Neuronal stem cell (in vitro differentiated cells): ENCODE data around the gene MRAS.
A peak's percentile ranks its signal among the peaks of the same experiment; 100 is the strongest.

Experiments
- DNase-seq: peaks from one replicate; pipeline ENCODE4 v3.0.0-alpha.2; 2013; ENCODE audit warnings: low spot score
- H2AFZ ChIP-seq: one replicate; pipeline ENCODE4 v1.6.1; 2013; ENCODE audit warnings: mild to moderate bottlenecking, low read length, inconsistent platforms
- H2AK5ac ChIP-seq: 2 replicates; pipeline ENCODE4 v1.6.1; 2013; ENCODE audit warnings: low read depth, mild to moderate bottlenecking, inconsistent platforms, low read length, moderate library complexity, mixed read lengths
- H2BK120ac ChIP-seq: 2 replicates; pipeline ENCODE4 v1.6.1; 2013; ENCODE audit warnings: low read depth, mild to moderate bottlenecking, inconsistent platforms, low read length, moderate library complexity, mixed read lengths
- H2BK12ac ChIP-seq: one replicate; pipeline ENCODE4 v1.6.1; 2013; ENCODE audit warnings: low read length, inconsistent platforms
- H2BK15ac ChIP-seq: 2 replicates; pipeline ENCODE4 v1.6.1; 2013; ENCODE audit warnings: mild to moderate bottlenecking, low read length, inconsistent platforms, mixed read lengths
- H2BK5ac ChIP-seq: one replicate; pipeline ENCODE4 v1.6.1; 2013; ENCODE audit warnings: inconsistent platforms, mild to moderate bottlenecking, low read length, moderate library complexity
- H3K14ac ChIP-seq: one replicate; pipeline ENCODE4 v1.6.1; 2013; ENCODE audit warnings: low read length, inconsistent platforms
- H3K18ac ChIP-seq: 2 replicates; pipeline ENCODE4 v1.6.1; 2013; ENCODE audit warnings: low read length, inconsistent platforms
- H3K23ac ChIP-seq: 2 replicates; pipeline ENCODE4 v1.6.1; 2013; ENCODE audit warnings: low read depth, mild to moderate bottlenecking, mixed read lengths, low read length, inconsistent platforms; ENCODE audit not compliant: poor library complexity
- H3K27ac ChIP-seq: replicated peaks from 3 replicates; pipeline ENCODE4 v1.5.1; 2013; ENCODE audit warnings: low read length, inconsistent platforms
- H3K27me3 ChIP-seq, 3 experiments: 2 replicates each; pipeline ENCODE4 v1.6.1; 2013; ENCODE audit warnings: low read length in 3 of 3, mild to moderate bottlenecking in 2 of 3, inconsistent platforms in 1 of 3, low read depth in 1 of 3, mixed read lengths in 1 of 3, moderate library complexity in 1 of 3; ENCODE audit not compliant: control insufficient read depth in 3 of 3, insufficient read depth in 3 of 3
- H3K36me3 ChIP-seq, 2 donors: replicated peaks in 1 of 2; 2 replicates each; pipeline ENCODE4 v1.6.1; 2013; ENCODE audit warnings: low read length in 2 of 2; ENCODE audit not compliant: control insufficient read depth in 2 of 2, insufficient read depth in 2 of 2
- H3K4ac ChIP-seq: 2 replicates; pipeline ENCODE4 v1.6.1; 2013; ENCODE audit warnings: inconsistent platforms, mild to moderate bottlenecking, low read length, moderate library complexity
- H3K4me1 ChIP-seq, 2 donors: 1 replicate in 1 of 2; 2 replicates in 1 of 2; pipeline ENCODE4 v1.6.1; 2013; ENCODE audit warnings: low read length in 2 of 2, low read depth in 1 of 2; ENCODE audit not compliant: control insufficient read depth in 2 of 2, insufficient read depth in 1 of 2
- H3K4me2 ChIP-seq: one replicate; pipeline ENCODE4 v1.6.1; 2013; ENCODE audit warnings: mild to moderate bottlenecking, low read length, inconsistent platforms; ENCODE audit not compliant: insufficient read depth, poor library complexity, severe bottlenecking
- H3K4me3 ChIP-seq, 2 donors: 2 replicates each; pipeline ENCODE4 v1.5.1; 2013; ENCODE audit warnings: low read length in 2 of 2, mild to moderate bottlenecking in 2 of 2, inconsistent platforms in 1 of 2, moderate library complexity in 1 of 2
- H3K79me1 ChIP-seq: one replicate; pipeline ENCODE4 v1.6.1; 2013; ENCODE audit warnings: low read depth, mild to moderate bottlenecking, inconsistent platforms, low read length, moderate library complexity
- H3K9ac ChIP-seq: one replicate; pipeline ENCODE4 v1.6.1; 2013; ENCODE audit warnings: mild to moderate bottlenecking, low read depth, low read length, inconsistent platforms; ENCODE audit not compliant: poor library complexity
- H3K9me3 ChIP-seq, 2 donors: replicated peaks in 1 of 2; 2 replicates each; pipeline versions ENCODE3 to v1.6.1; 2013; ENCODE audit warnings: low read length in 2 of 2, mild to moderate bottlenecking in 2 of 2, inconsistent platforms in 1 of 2, low read depth in 1 of 2, mixed read lengths in 1 of 2, moderate library complexity in 1 of 2; ENCODE audit not compliant: control insufficient read depth in 2 of 2, insufficient read depth in 1 of 2
- H4K8ac ChIP-seq: one replicate; pipeline ENCODE4 v1.6.1; 2013; ENCODE audit warnings: low read depth, mild to moderate bottlenecking, inconsistent platforms, low read length, moderate library complexity
- H4K91ac ChIP-seq: one replicate; pipeline ENCODE4 v1.6.1; 2013; ENCODE audit warnings: low read length, low read depth, mild to moderate bottlenecking, inconsistent platforms; ENCODE audit not compliant: poor library complexity
- WGBS, 2 donors: extraction: QIAGEN DNeasy Blood & Tissue Kit; methylation state at CpG; one replicate each; pipeline ENCODE4 v1.1.7; 2013; ENCODE audit warnings: missing lambda C conversion rate in 2 of 2, mixed read lengths in 1 of 2; ENCODE audit not compliant: insufficient read length in 2 of 2, insufficient replicate concordance in 1 of 2; ENCODE audit errors: extremely low coverage in 2 of 2; 5-methylcytosine and 5-hydroxymethylcytosine counted together

The MRAS gene

GRCh38 chr3:138338811-138339210, 9.6 kb upstream of the MRAS start:
- Histone ChIP-seq H3K9ac (no peak overlapping the region), H2AFZ (no peak overlapping the region), H3K14ac (no peak overlapping the region), H3K4me3 (no peak overlapping the region), H4K91ac (no peak overlapping the region), H4K8ac (no peak overlapping the region), H3K36me3 (no peaks in the 10 kb centered on the region), H2AK5ac (no peak overlapping the region), H2BK5ac (no peak overlapping the region), H3K4me2 (no peak overlapping the region), H2BK120ac (no peak overlapping the region), H3K79me1 (no peaks in the 10 kb centered on the region), H3K23ac (no peak overlapping the region), H2BK12ac (no peak overlapping the region), H3K18ac (peak overlapping the region; percentile 19), H3K9me3 (no peaks in the 10 kb centered on the region), H3K4me1 (peaks cover 0 to 2% of the 10 kb centered on the region in 2 donors), H3K27ac (no peak overlapping the region), H2BK15ac (no peak overlapping the region), H3K27me3 (peaks cover 0 to 19% (median 0%) of the 10 kb centered on the region in 3 experiments), H3K4ac (no peak overlapping the region)
- no peak for DNase-seq
- WGBS, 2 donors = no CpG with 5 or more reads among the region's 5 CpGs

GRCh38 chr3:138340511-138340910, 7.9 kb upstream of the MRAS start:
- Histone ChIP-seq H2AFZ (no peak overlapping the region), H4K8ac (no peak overlapping the region), H2BK15ac (no peak overlapping the region), H3K79me1 (no peaks in the 10 kb centered on the region), H4K91ac (no peak overlapping the region), H3K27ac (no peak overlapping the region), H2AK5ac (no peak overlapping the region), H3K18ac (no peak overlapping the region), H3K9ac (no peak overlapping the region), H3K4me1 (peaks cover 0 to 2% of the 10 kb centered on the region in 2 donors), H3K27me3 (peaks cover 0 to 10% (median 0%) of the 10 kb centered on the region in 3 experiments), H3K4me2 (no peak overlapping the region), H3K4me3 (no peak overlapping the region), H3K23ac (no peak overlapping the region), H3K4ac (no peak overlapping the region), H3K14ac (no peak overlapping the region), H2BK120ac (no peak overlapping the region), H2BK12ac (no peak overlapping the region), H3K9me3 (no peaks in the 10 kb centered on the region), H3K36me3 (no peaks in the 10 kb centered on the region), H2BK5ac (no peak overlapping the region)
- WGBS, 2 donors = no CpG with 5 or more reads among the region's 5 CpGs
- DNase-seq = no peak

- WGBS, 2 donors = no CpG with 5 or more reads among the region's 1 CpG
- H3K79me1 ChIP-seq = no peaks in the 10 kb centered on the region
- H2BK15ac ChIP-seq = no peak overlapping the region
- no peak overlapping the region for H4K8ac ChIP-seq
- no peak overlapping the region for H3K23ac ChIP-seq
- H3K27me3 ChIP-seq = peaks cover 0 to 5% (median 4%) of the 10 kb centered on the region in 3 experiments
- H2BK12ac ChIP-seq = no peak overlapping the region
- H3K4ac ChIP-seq = no peak overlapping the region
- no peak overlapping the region for H3K4me2 ChIP-seq
- H3K27ac ChIP-seq = no peak overlapping the region
- no peak overlapping the region for H2AK5ac ChIP-seq
- H3K4me3 ChIP-seq = no peak overlapping the region
- peaks cover 0 to 5% of the 10 kb centered on the region in 2 donors for H3K4me1 ChIP-seq
- H3K9ac ChIP-seq = no peak overlapping the region
- H3K36me3 ChIP-seq = no peaks in the 10 kb centered on the region
- H3K14ac ChIP-seq = no peak overlapping the region
- DNase-seq = no peak
- no peak overlapping the region for H2BK120ac ChIP-seq
- H2BK5ac ChIP-seq = no peak overlapping the region
- H2AFZ ChIP-seq = no peak overlapping the region
- H3K18ac ChIP-seq = peak overlapping the region; percentile 5
- no peak overlapping the region for H4K91ac ChIP-seq
- no peaks in the 10 kb centered on the region for H3K9me3 ChIP-seq
Measured at GRCh38 chr3:138344754-138345153, 3.6 kb upstream of the MRAS start.

GRCh38 chr3:138348754-138349739, 668 bp downstream of the MRAS start:
- no peak for DNase-seq
- Histone ChIP-seq H3K9me3 (no peaks in the 10 kb centered on the region), H3K4ac (no peak overlapping the region), H2AFZ (peak overlapping the region; percentile 100), H3K18ac (peak overlapping the region; percentile 95), H3K4me1 (peaks cover 0 to 5% of the 10 kb centered on the region in 2 donors), H3K36me3 (no peaks in the 10 kb centered on the region), H4K8ac (no peak overlapping the region), H2BK5ac (no peak overlapping the region), H3K27ac (peak overlapping the region; percentile 71), H2BK12ac (no peak overlapping the region), H3K4me2 (peak overlapping the region; percentile 73), H3K23ac (peak overlapping the region; percentile 61), H3K27me3 (peaks cover 0 to 4% (median under 1%) of the 10 kb centered on the region in 3 experiments), H4K91ac (no peak overlapping the region), H2BK120ac (no peak overlapping the region), H3K4me3 (peak overlapping the region; percentile 77 to 79), H3K14ac (peak overlapping the region; percentile 4), H3K9ac (peak overlapping the region; percentile 87), H2AK5ac (peak overlapping the region; percentile 32), H2BK15ac (peak overlapping the region; percentile 45), H3K79me1 (no peaks in the 10 kb centered on the region)
- WGBS, 2 donors = no CpG with 5 or more reads among the region's 58 CpGs
